H9 (cell line): ENCODE results near the gene DICER1. TPM values are rescaled to one million over a fixed set of nuclear protein-coding genes. Genes with fewer than 3 reads are reported as not detected.

Experiments
- DNase-seq: peaks from one replicate; pipeline ENCODE4 v3.0.0-alpha.2; 2017
- H2AFZ ChIP-seq: one replicate; pipeline ENCODE4 v1.6.1; 2013; ENCODE audit warnings: mild to moderate bottlenecking, low read length, control low read depth, moderate library complexity
- H2AK5ac ChIP-seq: 2 replicates; pipeline ENCODE4 v1.6.1; 2013; ENCODE audit warnings: low read length, control low read depth, mixed read lengths; ENCODE audit not compliant: insufficient read length
- H2BK120ac ChIP-seq: one replicate; pipeline ENCODE4 v1.6.1; 2013; ENCODE audit warnings: low read depth, mild to moderate bottlenecking, low read length, control low read depth, inconsistent platforms; ENCODE audit not compliant: poor library complexity, severe bottlenecking
- H2BK12ac ChIP-seq: 2 replicates; pipeline ENCODE4 v1.6.1; 2013; ENCODE audit warnings: low read length, control low read depth, mixed read lengths, low read depth; ENCODE audit not compliant: insufficient read length
- H2BK15ac ChIP-seq: 2 replicates; pipeline ENCODE4 v1.6.1; 2013; ENCODE audit warnings: low read depth, low read length, control low read depth
- H2BK20ac ChIP-seq: one replicate; pipeline ENCODE4 v1.6.1; 2013; ENCODE audit warnings: low read depth, mild to moderate bottlenecking, low read length, control low read depth, inconsistent platforms; ENCODE audit not compliant: poor library complexity, severe bottlenecking
- H2BK5ac ChIP-seq: 2 replicates; pipeline ENCODE4 v1.6.1; 2013; ENCODE audit warnings: low read length, control low read depth, mixed read lengths; ENCODE audit not compliant: insufficient read length
- H3K14ac ChIP-seq: 2 replicates; pipeline ENCODE4 v1.6.1; 2013; ENCODE audit warnings: low read length, control low read depth; ENCODE audit not compliant: insufficient read depth
- H3K18ac ChIP-seq: 2 replicates; pipeline ENCODE4 v1.6.1; 2013; ENCODE audit warnings: low read depth, mild to moderate bottlenecking, mixed read lengths, low read length, control low read depth; ENCODE audit not compliant: insufficient read length
- H3K23ac ChIP-seq: 2 replicates; pipeline ENCODE4 v1.6.1; 2013; ENCODE audit warnings: low read length, control low read depth, mixed read lengths, low read depth; ENCODE audit not compliant: insufficient read length
- H3K23me2 ChIP-seq: 2 replicates; pipeline ENCODE4 v1.6.1; 2013; ENCODE audit warnings: low read depth, mild to moderate bottlenecking, mixed read lengths, low read length, control low read depth; ENCODE audit not compliant: insufficient read length, poor library complexity, severe bottlenecking
- H3K27ac ChIP-seq: 2 replicates; pipeline ENCODE4 v1.5.1; 2013; ENCODE audit warnings: low read length, control low read depth, mixed read lengths, low read depth; ENCODE audit not compliant: insufficient read length
- H3K27me3 ChIP-seq: 2 replicates; pipeline ENCODE4 v1.6.1; 2013; ENCODE audit warnings: low read length, control low read depth, inconsistent platforms; ENCODE audit not compliant: insufficient read depth
- H3K4ac ChIP-seq: 2 replicates; pipeline ENCODE4 v1.6.1; 2013; ENCODE audit warnings: low read depth, mild to moderate bottlenecking, control low read depth, inconsistent platforms, low read length, moderate library complexity
- H3K4me1 ChIP-seq: 2 replicates; pipeline ENCODE4 v1.6.1; 2013; ENCODE audit warnings: low read length, control low read depth, inconsistent platforms; ENCODE audit not compliant: insufficient read depth
- H3K4me2 ChIP-seq: 2 replicates; pipeline ENCODE4 v1.6.1; 2013; ENCODE audit warnings: low read length, control low read depth, mixed read lengths; ENCODE audit not compliant: insufficient read length, insufficient read depth
- H3K56ac ChIP-seq: 2 replicates; pipeline ENCODE4 v1.6.1; 2013; ENCODE audit warnings: low read depth, mild to moderate bottlenecking, mixed read lengths, low read length, control low read depth; ENCODE audit not compliant: insufficient read length
- H3K79me1 ChIP-seq: 2 replicates; pipeline ENCODE4 v1.6.1; 2013; ENCODE audit warnings: low read depth, mild to moderate bottlenecking, moderate library complexity, low read length, control low read depth, inconsistent platforms; ENCODE audit not compliant: insufficient read depth, poor library complexity, severe bottlenecking
- H3K79me2 ChIP-seq: 2 replicates; pipeline ENCODE4 v1.6.1; 2013; ENCODE audit warnings: low read length, control low read depth, inconsistent platforms; ENCODE audit not compliant: insufficient read depth
- H3K9ac ChIP-seq: 2 replicates; pipeline ENCODE4 v1.6.1; 2013; ENCODE audit warnings: low read length, control low read depth, mixed read lengths; ENCODE audit not compliant: insufficient read length; ENCODE audit errors: extremely low read depth
- H3K9me3 ChIP-seq: one replicate; pipeline ENCODE4 v1.6.1; 2013; ENCODE audit warnings: low read depth, low read length, inconsistent platforms; ENCODE audit not compliant: control insufficient read depth
- H3T11ph ChIP-seq: one replicate; pipeline ENCODE4 v1.6.1; 2013; ENCODE audit warnings: mild to moderate bottlenecking, low read length, control low read depth, inconsistent platforms
- H4K20me1 ChIP-seq: one replicate; pipeline ENCODE4 v1.6.1; 2013; ENCODE audit not compliant: control insufficient read depth, insufficient read length, insufficient read depth
- H4K5ac ChIP-seq: 2 replicates; pipeline ENCODE4 v1.6.1; 2013; ENCODE audit warnings: low read depth, mild to moderate bottlenecking, mixed read lengths, low read length, control low read depth; ENCODE audit not compliant: insufficient read length
- H4K8ac ChIP-seq: replicated peaks from 2 replicates; pipeline ENCODE4 v1.6.1; 2013; ENCODE audit warnings: low read length, control low read depth, mixed read lengths, low read depth; ENCODE audit not compliant: insufficient read length
- H4K91ac ChIP-seq: 2 replicates; pipeline ENCODE4 v1.6.1; 2013; ENCODE audit warnings: low read depth, mild to moderate bottlenecking, moderate library complexity, mixed read lengths, low read length, control low read depth; ENCODE audit not compliant: insufficient read length
- H3K27ac Mint-ChIP-seq, 3 experiments: 2 replicates in 2 of 3; 3 replicates in 1 of 3; pipeline ENCODE4 v1.8.0; 2020 to 2021; ENCODE audit warnings: mixed read lengths in 3 of 3, mild to moderate bottlenecking in 1 of 3, moderate library complexity in 1 of 3
- H3K27me3 Mint-ChIP-seq: 2 replicates; pipeline ENCODE4 v1.8.0; 2021; ENCODE audit warnings: low read depth, mild to moderate bottlenecking, moderate library complexity, mixed read lengths
- H3K36me3 Mint-ChIP-seq, 3 experiments: 2 replicates in 2 of 3; 3 replicates in 1 of 3; pipeline ENCODE4 v1.8.0; 2020 to 2021; ENCODE audit warnings: low read depth in 3 of 3, mixed read lengths in 3 of 3; ENCODE audit not compliant: insufficient read depth in 1 of 3
- H3K4me1 Mint-ChIP-seq, 2 experiments: 2 replicates each; pipeline ENCODE4 v1.8.0; 2020; ENCODE audit warnings: mixed read lengths in 2 of 2
- H3K4me3 Mint-ChIP-seq, 2 experiments: 2 replicates in 1 of 2; 3 replicates in 1 of 2; pipeline ENCODE4 v1.8.0; 2020 to 2021; ENCODE audit warnings: mild to moderate bottlenecking in 2 of 2, mixed read lengths in 2 of 2, moderate library complexity in 1 of 2
- H3K9me3 Mint-ChIP-seq, 2 experiments: 2 replicates in 1 of 2; 3 replicates in 1 of 2; pipeline ENCODE4 v1.8.0; 2020; ENCODE audit warnings: mild to moderate bottlenecking in 2 of 2, mixed read lengths in 2 of 2, moderate library complexity in 1 of 2
- WGBS: extraction: QIAGEN DNeasy Blood & Tissue Kit; methylation state at CpG from one replicate; pipeline ENCODE4 v1.1.7; 2013; ENCODE audit warnings: missing lambda C conversion rate, low lambda C conversion rate, mixed read lengths; ENCODE audit not compliant: insufficient read length; ENCODE audit errors: extremely low coverage; 5-methylcytosine and 5-hydroxymethylcytosine counted together
- total RNA-seq: library from RNA; stranded (reverse); gene quantifications from 2 replicates; pipeline ENCODE4 v1.2.1, GENCODE V29; 2021
- TF ChIP-seq, protein P1 (sequence below): fragments of 200-600 bp; sonication (generic); conservative IDR thresholded peaks from 3 replicates; pipeline ENCODE4 v1.8.0; 2021; ENCODE audit warnings: antibody characterized with exemption, mild to moderate bottlenecking

DICER1 gene
- total RNA-seq, 1 experiment from 2014 or later, result 57.0 TPM

DNA sequence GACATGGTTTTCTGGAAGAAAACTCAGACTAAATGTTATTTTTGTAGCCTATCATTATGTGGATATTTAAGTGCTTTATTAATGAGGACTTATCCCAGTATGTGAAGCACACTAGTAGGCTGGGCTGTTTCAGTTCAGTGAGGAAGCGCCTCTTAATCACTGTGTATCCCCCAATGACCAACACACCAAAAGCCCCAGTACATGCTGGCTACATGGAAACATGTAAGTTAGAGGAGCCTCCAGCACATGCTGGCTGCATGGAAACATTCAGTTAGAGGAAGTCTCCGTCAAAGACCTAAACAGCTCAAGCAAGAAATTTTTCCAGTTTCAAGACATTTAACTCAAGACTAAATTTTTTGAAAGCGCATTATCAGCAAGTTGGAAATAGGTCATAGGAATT lies 26.8 kb downstream of the DICER1 start:
- no peak overlapping the region for H2BK12ac ChIP-seq
- H3K27ac ChIP-seq, result no peak overlapping the region
- H3K27me3 ChIP-seq, result no peaks in the 10 kb centered on the region
- H3K23ac ChIP-seq, result no peak overlapping the region
- no peak overlapping the region for H2AFZ ChIP-seq
- H3T11ph ChIP-seq, result no peak overlapping the region
- H4K5ac ChIP-seq, result no peak overlapping the region
- H3K36me3 Mint-ChIP-seq, result peaks cover 1 to 40% (median 16%) of the 10 kb centered on the region in 3 experiments; a peak in 5 of 7 replicates
- H4K8ac ChIP-seq, result no peak overlapping the region
- H3K14ac ChIP-seq, result no peak overlapping the region
- no peak overlapping the region for H3K56ac ChIP-seq
- H2BK5ac ChIP-seq, result no peak overlapping the region
- H2BK20ac ChIP-seq, result no peak overlapping the region
- peaks cover 2% of the 10 kb centered on the region; the same call in 1 of the 2 replicates for H3K79me2 ChIP-seq
- no peak overlapping the region for H3K4me2 ChIP-seq
- no peak overlapping the region for H4K91ac ChIP-seq
- H3K4me1 Mint-ChIP-seq, result peaks cover 14 to 31% of the 10 kb centered on the region in 2 experiments
- no peak overlapping the region for H2BK15ac ChIP-seq
- H3K9me3 Mint-ChIP-seq, result no peaks in the 10 kb centered on the region
- H3K4me3 Mint-ChIP-seq, result no peak overlapping the region
- H3K27me3 Mint-ChIP-seq, result no peaks in the 10 kb centered on the region
- peak overlapping the region in 1 of 3 experiments; percentile 59; a peak in 1 of 7 replicates for H3K27ac Mint-ChIP-seq
- no peak overlapping the region for H3K4ac ChIP-seq
- DNase-seq, result no peak
- no peak overlapping the region for H3K18ac ChIP-seq
- no peak overlapping the region for H2AK5ac ChIP-seq
- H2BK120ac ChIP-seq, result no peak overlapping the region
- H3K79me1 ChIP-seq, result peaks cover 3% of the 10 kb centered on the region
- no CpG with 5 or more reads among the region's 3 CpGs for WGBS
- TF ChIP-seq, protein P1, sequence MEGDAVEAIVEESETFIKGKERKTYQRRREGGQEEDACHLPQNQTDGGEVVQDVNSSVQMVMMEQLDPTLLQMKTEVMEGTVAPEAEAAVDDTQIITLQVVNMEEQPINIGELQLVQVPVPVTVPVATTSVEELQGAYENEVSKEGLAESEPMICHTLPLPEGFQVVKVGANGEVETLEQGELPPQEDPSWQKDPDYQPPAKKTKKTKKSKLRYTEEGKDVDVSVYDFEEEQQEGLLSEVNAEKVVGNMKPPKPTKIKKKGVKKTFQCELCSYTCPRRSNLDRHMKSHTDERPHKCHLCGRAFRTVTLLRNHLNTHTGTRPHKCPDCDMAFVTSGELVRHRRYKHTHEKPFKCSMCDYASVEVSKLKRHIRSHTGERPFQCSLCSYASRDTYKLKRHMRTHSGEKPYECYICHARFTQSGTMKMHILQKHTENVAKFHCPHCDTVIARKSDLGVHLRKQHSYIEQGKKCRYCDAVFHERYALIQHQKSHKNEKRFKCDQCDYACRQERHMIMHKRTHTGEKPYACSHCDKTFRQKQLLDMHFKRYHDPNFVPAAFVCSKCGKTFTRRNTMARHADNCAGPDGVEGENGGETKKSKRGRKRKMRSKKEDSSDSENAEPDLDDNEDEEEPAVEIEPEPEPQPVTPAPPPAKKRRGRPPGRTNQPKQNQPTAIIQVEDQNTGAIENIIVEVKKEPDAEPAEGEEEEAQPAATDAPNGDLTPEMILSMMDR, result no peak
- H3K4me1 ChIP-seq, result no peaks in the 10 kb centered on the region; the same call in 1 of the 2 replicates
- no peak overlapping the region for H3K9ac ChIP-seq
- H4K20me1 ChIP-seq, result no peaks in the 10 kb centered on the region
- H3K23me2 ChIP-seq, result no peaks in the 10 kb centered on the region
- no peaks in the 10 kb centered on the region for H3K9me3 ChIP-seq
